Ectodermal cell (in vitro differentiated cells): Measurements from ENCODE around the gene SUCLG2.
A peak's percentile ranks its signal among the peaks of the same experiment; 100 is the strongest.
"Not testable (repeated sequence)": the region's sequence is repeated elsewhere in the genome, so short reads cannot be mapped to it uniquely, and the experiment has no call there.

Experiments used
- H3K27ac ChIP-seq: 2 replicates; pipeline ENCODE4 v1.7.0; 2013; ENCODE audit warnings: mild to moderate bottlenecking, low read depth, low read length; ENCODE audit not compliant: insufficient read depth, poor library complexity, severe bottlenecking
- H3K27me3 ChIP-seq: 2 replicates; pipeline ENCODE4 v1.7.0; 2013; ENCODE audit warnings: mild to moderate bottlenecking, low read length; ENCODE audit not compliant: insufficient read depth, control insufficient read depth, poor library complexity, severe bottlenecking
- H3K36me3 ChIP-seq: one replicate; pipeline ENCODE4 v1.7.0; 2013; ENCODE audit warnings: low read length; ENCODE audit not compliant: control insufficient read depth, insufficient read depth
- H3K4me1 ChIP-seq: one replicate; pipeline ENCODE4 v1.7.0; 2013; ENCODE audit warnings: low read length; ENCODE audit not compliant: control insufficient read depth, insufficient read depth
- H3K4me3 ChIP-seq: 2 replicates; pipeline ENCODE4 v1.7.0; 2013; ENCODE audit warnings: low read depth, low read length, control low read depth; ENCODE audit not compliant: insufficient read depth
- H3K9me3 ChIP-seq: 2 replicates; pipeline ENCODE4 v1.7.0; 2013; ENCODE audit warnings: mild to moderate bottlenecking, low read length, moderate library complexity; ENCODE audit not compliant: control insufficient read depth
- WGBS, 2 experiments: methylation state at CpG; one replicate each; pipeline ENCODE4 v1.1.7; 2013; ENCODE audit warnings: missing lambda C conversion rate in 2 of 2; 5-methylcytosine and 5-hydroxymethylcytosine counted together

The SUCLG2 gene

GRCh38 chr3:67599821-67600220 lies 54.6 kb downstream of the SUCLG2 start:
- Histone ChIP-seq H3K27ac (no peak overlapping the region), H3K4me3 (no peak overlapping the region), H3K9me3 (no peaks in the 10 kb centered on the region), H3K27me3 (no peaks in the 10 kb centered on the region), H3K36me3 (no peaks in the 10 kb centered on the region), H3K4me1 (peaks cover 8% of the 10 kb centered on the region)
- WGBS, 2 experiments: 91% methylated on average over 1 of the region's 2 CpGs

DNA sequence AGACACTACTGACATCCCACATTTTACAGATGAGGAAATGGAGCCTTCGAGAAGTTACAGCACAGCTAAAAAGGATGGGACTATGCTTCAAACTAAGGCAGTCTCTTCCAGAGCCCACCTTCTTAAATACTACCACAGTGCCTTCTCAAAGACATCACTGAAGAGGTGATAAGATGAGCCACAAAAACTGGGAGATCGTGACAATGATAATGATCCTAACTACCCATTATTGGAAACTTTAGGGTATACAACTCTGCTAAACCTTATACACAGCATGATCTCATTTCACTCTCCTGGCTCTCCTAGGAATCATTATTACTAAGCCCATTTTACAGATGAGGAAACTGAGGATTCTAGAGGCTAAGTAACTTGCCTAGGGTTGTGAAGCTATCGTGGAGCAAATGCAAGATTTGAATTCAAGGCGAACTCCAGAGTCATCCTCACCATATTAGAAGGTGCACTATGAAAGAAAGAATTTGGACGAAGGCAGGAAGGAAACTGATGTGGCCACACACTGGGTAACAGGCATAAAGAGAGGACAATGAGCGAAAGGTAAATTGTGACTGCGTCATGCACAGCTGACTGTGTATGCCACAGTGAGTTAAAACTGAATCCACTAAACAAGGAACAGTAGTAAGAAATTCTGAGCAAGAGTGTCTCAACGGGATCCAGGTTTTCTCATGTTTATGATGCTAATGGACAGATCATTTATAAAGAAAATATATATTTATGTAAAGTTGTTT lies 55.4 kb downstream of the SUCLG2 start:
- Histone ChIP-seq H3K27ac (no peak overlapping the region), H3K27me3 (no peaks in the 10 kb centered on the region), H3K4me1 (peaks cover 8% of the 10 kb centered on the region), H3K36me3 (no peaks in the 10 kb centered on the region), H3K4me3 (no peak overlapping the region), H3K9me3 (no peaks in the 10 kb centered on the region)
- 95 to 96% methylated on average over 7 to 8 of the region's 8 CpGs for WGBS, 2 experiments

DNA sequence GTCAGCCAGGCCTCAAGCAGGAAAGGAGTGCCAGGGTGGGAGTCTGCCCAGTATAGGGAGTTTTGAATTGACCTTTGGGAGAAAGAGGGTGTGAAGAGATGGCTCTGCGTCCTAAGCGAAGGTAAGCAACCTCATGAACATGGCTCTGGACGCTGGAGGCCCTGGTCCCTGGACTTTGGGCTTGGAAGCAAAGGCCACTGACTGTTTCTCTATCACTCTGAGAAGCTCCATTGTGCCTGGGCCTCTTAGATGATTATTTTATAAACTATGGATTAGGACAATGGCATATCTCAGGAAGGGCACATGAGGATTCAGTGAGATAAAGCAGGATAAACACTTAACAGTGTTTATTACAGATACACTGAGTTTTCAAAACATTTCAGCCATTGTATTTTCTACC lies 59.0 kb downstream of the SUCLG2 start:
- no peaks in the 10 kb centered on the region for H3K27me3 ChIP-seq
- 92 to 95% methylated on average over 3 of the region's 3 CpGs for WGBS, 2 experiments
- no peak overlapping the region for H3K27ac ChIP-seq
- no peaks in the 10 kb centered on the region for H3K4me1 ChIP-seq
- no peak overlapping the region for H3K4me3 ChIP-seq
- no peaks in the 10 kb centered on the region for H3K36me3 ChIP-seq
- H3K9me3 ChIP-seq: no peaks in the 10 kb centered on the region

DNA sequence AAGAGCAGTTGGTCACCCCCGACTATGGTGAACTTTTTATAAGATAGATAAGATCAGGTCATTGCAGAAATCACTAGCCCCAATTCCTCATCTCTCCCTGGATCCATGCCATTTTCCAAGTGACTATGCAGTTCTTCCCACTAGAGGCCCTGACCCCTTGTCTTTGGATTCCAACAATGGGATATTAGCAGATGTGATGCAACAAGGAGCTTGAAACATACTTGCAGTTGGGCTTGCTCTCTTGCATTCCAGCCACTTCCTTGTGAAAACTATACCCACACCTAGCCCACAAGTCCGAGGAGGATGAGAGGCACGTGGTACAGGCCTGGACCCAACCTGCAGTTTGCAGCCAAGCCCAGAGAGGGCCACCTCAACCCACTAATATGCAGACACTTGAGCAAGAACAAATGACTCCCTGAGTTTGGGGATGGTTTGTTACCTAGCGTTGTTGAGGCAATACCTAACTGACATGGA lies 60.6 kb downstream of the SUCLG2 start:
- Histone ChIP-seq H3K36me3 (no peaks in the 10 kb centered on the region), H3K9me3 (no peaks in the 10 kb centered on the region), H3K4me1 (no peaks in the 10 kb centered on the region), H3K4me3 (no peak overlapping the region), H3K27ac (no peak overlapping the region), H3K27me3 (no peaks in the 10 kb centered on the region)
- WGBS, 2 experiments: 63 to 65% methylated on average over 4 of the region's 4 CpGs

- H3K36me3 ChIP-seq: no peaks in the 10 kb centered on the region
- no peak overlapping the region for H3K4me3 ChIP-seq
- no peaks in the 10 kb centered on the region for H3K9me3 ChIP-seq
- no peak overlapping the region for H3K27ac ChIP-seq
- H3K4me1 ChIP-seq: no peaks in the 10 kb centered on the region
- H3K27me3 ChIP-seq: no peaks in the 10 kb centered on the region
These were observed 62.4 kb downstream of the SUCLG2 start for GRCh38 chr3:67592057-67592456.

GRCh38 chr3:67587811-67588210 lies 66.6 kb downstream of the SUCLG2 start:
- H3K4me3 ChIP-seq: no peak overlapping the region

DNA sequence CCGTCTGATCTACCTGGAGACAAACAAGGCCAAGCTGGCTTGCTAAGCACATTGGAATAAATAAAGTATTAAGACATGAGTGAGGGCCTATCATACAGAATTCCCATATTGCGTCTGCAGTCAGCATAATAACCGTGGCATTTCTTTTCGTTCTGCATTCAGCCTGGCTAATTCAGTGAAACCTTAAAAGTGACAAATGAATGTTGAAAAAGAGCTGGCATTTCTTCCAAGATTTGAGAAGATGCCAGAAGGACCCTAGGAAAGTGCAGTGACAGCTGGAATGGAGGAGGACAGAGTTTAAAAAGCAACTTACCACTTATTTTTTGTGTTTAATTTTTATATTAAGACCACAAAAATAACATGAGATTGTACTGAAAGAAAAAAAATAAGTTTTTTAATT lies 67.1 kb downstream of the SUCLG2 start:
- Histone ChIP-seq H3K27me3 (no peaks in the 10 kb centered on the region), H3K9me3 (no peaks in the 10 kb centered on the region), H3K36me3 (no peaks in the 10 kb centered on the region), H3K4me1 (no peaks in the 10 kb centered on the region), H3K27ac (no peak overlapping the region), H3K4me3 (no peak overlapping the region)
- WGBS, 2 experiments: 95 to 97% methylated on average over 4 of the region's 4 CpGs

More at GRCh38 chr3:67587811-67588210, 66.6 kb downstream of the SUCLG2 start:
- no peaks in the 10 kb centered on the region for H3K4me1 ChIP-seq
- H3K9me3 ChIP-seq: no peaks in the 10 kb centered on the region
- no peaks in the 10 kb centered on the region for H3K27me3 ChIP-seq
- H3K27ac ChIP-seq: no peak overlapping the region
- no peaks in the 10 kb centered on the region for H3K36me3 ChIP-seq

DNA sequence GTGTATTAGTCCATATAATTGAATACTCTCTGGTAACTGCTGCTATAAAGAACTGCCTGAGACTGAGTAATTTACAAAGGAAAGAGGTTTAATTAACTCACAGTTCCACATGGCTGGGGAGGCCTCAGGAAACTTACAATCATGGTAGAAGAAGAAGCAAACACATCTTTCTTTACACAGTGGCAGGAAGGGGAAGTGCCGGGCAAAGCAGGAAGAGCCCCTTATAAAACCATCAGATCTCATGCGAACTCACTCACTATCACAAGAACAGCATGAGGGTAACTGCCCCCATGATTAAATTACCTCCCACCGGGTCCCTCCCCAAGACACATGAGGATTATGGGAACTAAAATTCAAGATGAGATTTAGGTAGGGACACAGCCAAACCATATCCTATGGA lies 69.8 kb downstream of the SUCLG2 start:
- H3K4me1 ChIP-seq, H3K36me3 ChIP-seq, H3K4me3 ChIP-seq, H3K27ac ChIP-seq, H3K9me3 ChIP-seq, H3K27me3 ChIP-seq: not testable (repeated sequence)
- WGBS, 2 experiments: 81 to 100% methylated on average over 2 of the region's 3 CpGs

DNA sequence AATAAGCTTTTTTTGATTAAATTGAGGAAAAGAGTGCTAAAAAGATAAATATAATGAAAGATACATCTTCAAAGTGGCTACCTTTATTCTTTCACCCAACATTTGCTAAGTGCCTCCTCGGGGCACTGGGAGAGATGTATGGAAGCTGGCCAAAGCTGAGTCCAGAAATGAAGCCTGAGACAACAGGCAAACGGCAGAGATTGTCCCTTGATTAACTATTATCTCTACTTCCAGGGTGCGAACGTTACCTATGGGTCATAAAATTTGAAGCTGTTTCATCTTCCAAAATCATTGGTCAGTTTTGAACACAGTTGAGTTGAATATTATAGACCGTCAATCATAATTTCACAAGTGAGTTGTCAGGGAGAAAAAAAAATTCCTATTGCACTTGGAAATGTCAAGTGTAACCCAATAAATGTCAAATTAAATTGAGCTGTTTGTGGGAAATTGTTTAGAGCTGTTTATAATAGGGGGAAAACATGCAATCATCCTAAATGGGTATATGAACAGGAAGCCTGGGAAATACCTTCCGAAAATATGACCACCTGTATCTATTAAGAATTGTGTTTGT lies 73.9 kb downstream of the SUCLG2 start:
- Histone ChIP-seq H3K36me3 (no peaks in the 10 kb centered on the region), H3K27me3 (no peaks in the 10 kb centered on the region), H3K4me1 (peaks cover 3% of the 10 kb centered on the region), H3K4me3 (no peak overlapping the region), H3K27ac (no peak overlapping the region), H3K9me3 (no peaks in the 10 kb centered on the region)
- 95 to 97% methylated on average over 6 of the region's 6 CpGs for WGBS, 2 experiments

- Histone ChIP-seq H3K4me1 (peaks cover 3% of the 10 kb centered on the region), H3K27ac (peak overlapping the region; percentile 21), H3K27me3 (no peaks in the 10 kb centered on the region), H3K9me3 (no peaks in the 10 kb centered on the region), H3K4me3 (no peak overlapping the region), H3K36me3 (no peaks in the 10 kb centered on the region)
- 75 to 83% methylated on average over 5 of the region's 5 CpGs for WGBS, 2 experiments
These were observed 76.0 kb downstream of the SUCLG2 start for GRCh38 chr3:67578416-67578815.
